SHP77 (cell line): ENCODE measurements around the gene S100A12.

Source experiments
- DNase-seq, 2 experiments: peaks; one replicate each; lab custom pipeline; 2025; lab: John Stamatoyannopoulos, UW

The S100A12 gene

GRCh38 chr1:153367090-153367489, 8.3 kb downstream of the S100A12 start:
- DNase-seq = no peak

DNA sequence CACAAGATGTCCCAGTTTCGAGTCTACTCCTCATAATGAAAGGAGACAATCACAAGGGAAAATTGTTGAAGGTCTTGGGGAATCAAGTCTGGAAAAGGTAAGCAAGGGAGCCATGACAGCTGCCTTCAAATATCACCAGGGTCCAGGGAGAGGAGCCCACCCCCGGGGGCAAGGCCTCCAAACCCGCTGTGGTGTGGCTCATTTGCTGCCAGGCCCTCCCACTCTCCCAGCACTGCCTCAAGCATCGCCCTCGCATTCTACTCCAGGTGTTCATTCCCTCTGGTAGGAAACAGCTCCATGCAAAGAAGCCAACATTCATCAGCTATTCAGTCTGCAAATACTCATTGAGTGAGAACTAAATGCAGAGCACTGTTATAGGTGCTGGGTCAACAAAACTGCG, 9.2 kb downstream of the S100A12 start:
- DNase-seq = no peak

GRCh38 chr1:153365696-153366095, 9.7 kb downstream of the S100A12 start:
- DNase-seq = no peak

GRCh38 chr1:153364766-153365666, 10.4 kb downstream of the S100A12 start:
- no peak for DNase-seq

- DNase-seq = no peak
These were observed 11.3 kb downstream of the S100A12 start for GRCh38 chr1:153364156-153364555.

GRCh38 chr1:153363641-153364040, 11.8 kb downstream of the S100A12 start:
- no peak for DNase-seq

DNA sequence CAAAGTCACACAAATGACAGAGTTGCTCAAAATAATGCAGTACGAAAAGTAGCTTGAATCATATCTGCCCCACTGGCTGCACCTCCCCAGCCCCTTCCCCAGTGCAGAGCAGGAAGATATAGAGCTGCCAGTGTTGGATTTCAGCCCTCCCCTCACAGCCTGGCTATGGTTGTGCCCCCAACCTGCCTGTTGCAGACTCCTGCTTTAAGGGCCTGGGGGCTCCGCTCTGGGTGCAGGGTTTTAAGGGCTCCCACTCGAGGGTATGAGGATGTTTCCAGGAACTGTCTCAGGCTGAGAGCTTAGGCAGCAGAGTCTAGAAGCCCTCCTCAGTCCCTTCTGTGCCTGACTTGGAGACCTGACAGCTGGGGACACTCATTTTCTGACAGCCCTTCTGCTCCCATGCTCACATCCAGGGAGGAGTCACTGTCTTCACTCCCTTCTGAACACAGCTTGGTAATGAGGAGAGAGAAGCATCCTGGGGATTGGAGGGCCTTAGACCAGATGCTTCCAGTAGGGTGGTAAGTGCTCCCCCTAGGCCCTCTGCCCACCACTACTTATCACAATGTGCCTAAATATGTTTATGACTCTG, 13.1 kb downstream of the S100A12 start:
- DNase-seq = no peak

- no peak for DNase-seq
These were observed 13.8 kb downstream of the S100A12 start for GRCh38 chr1:153361480-153362109.

DNA sequence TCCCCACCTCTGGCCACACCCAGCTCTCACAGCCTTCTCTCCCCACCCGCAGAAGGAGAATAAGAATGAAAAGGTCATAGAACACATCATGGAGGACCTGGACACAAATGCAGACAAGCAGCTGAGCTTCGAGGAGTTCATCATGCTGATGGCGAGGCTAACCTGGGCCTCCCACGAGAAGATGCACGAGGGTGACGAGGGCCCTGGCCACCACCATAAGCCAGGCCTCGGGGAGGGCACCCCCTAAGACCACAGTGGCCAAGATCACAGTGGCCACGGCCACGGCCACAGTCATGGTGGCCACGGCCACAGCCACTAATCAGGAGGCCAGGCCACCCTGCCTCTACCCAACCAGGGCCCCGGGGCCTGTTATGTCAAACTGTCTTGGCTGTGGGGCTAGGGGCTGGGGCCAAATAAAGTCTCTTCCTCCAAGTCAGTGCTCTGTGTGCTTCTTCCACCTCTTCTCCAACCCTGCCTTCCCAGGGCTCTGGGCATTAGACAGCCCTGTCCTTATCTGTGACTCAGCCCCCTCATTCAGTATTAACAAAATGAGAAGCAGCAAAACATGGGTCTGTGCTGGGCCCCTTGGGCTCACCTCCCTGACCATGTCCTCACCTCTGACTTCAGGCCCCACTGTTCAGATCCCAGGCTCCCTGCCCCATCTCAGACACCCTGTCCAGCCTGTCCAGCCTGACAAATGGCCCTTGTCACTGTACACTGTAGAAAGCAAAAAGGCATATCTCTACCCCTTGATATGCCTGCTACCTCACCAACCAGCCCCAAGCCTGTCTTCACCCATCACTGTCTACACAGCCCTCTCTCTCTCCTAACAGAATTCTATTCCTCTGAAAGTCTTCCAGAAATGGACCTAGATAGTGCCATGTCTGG, 14.6 kb downstream of the S100A12 start:
- no peak for DNase-seq

DNA sequence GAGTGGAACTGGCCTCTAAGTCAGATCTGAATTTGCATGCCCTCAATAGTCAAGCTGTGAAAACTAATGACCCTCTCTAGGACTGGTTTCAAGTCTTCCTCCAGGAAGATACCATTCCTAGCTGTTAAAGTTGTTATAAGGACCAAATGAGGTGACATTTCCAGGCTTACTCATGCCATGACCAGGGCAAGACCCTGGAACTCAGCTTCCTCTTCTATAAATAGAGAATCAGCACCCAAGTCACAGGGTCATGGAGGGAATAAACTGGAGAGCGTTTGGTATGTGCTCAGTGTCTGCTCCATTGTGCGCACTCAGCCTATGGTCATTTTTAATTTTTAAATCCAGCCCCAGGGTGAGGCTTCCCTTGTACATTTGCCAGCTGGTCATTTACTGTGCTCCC, 15.2 kb downstream of the S100A12 start:
- DNase-seq = no peak

GRCh38 chr1:153359241-153359640, 16.2 kb downstream of the S100A12 start:
- DNase-seq = no peak

DNA sequence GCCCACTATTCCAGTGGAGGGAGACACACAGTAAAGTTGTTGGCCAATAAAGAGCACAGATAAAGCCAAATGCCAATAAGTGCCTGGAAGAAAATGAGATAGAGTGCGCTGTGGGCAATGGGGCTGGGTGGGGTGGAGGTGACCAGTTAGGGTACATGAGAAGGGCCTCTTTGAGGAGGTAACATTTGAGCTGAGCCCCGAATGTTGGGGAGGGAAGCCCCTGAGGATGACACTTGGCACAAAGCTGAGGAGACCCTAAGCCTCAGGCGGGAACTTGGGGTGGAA, 16.8 kb downstream of the S100A12 start:
- DNase-seq = no peak

DNA sequence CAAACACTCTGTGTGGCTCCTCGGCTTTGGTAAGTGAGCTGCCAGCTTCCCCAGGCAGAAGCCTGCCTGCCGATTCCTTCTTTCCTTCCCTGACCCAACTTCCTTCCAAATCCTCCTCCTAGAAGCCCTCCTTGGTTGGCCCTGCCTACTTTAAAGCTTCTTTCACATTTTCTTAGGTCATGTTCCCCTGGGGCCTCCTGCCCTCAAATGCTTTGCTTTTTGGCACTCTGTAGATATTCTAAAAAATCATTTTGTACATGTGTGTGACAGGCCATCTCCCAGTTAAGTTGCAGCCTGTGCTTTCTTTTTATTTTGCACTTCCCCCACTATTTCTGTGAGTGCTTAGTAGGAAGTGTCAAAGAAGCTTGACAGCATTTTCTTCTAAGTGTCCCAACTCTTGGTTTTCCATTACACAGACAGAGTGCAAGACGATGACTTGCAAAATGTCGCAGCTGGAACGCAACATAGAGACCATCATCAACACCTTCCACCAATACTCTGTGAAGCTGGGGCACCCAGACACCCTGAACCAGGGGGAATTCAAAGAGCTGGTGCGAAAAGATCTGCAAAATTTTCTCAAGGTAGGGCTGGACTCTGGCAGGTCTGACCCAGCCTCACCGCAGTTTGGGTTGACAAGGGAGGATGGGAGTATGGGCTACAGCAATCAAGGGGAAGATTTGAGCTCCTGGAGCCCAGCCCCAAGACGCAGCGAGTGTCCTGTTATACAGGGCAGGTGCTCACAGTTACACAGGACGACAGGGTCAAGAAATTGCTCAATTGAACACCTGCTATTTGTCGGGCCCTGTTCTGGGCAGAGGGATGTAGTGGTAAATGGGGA, 17.3 kb downstream of the S100A12 start, which contains the start of gene S100A9:
Gene S100A9 (plus strand): TSS at position 2 of the 838 bp plus-strand sequence. CDS start 430 bp downstream, at position 432.
- no peak for DNase-seq

GRCh38 chr1:153357076-153357852, 18.2 kb downstream of the S100A12 start:
- DNase-seq = no peak

DNA sequence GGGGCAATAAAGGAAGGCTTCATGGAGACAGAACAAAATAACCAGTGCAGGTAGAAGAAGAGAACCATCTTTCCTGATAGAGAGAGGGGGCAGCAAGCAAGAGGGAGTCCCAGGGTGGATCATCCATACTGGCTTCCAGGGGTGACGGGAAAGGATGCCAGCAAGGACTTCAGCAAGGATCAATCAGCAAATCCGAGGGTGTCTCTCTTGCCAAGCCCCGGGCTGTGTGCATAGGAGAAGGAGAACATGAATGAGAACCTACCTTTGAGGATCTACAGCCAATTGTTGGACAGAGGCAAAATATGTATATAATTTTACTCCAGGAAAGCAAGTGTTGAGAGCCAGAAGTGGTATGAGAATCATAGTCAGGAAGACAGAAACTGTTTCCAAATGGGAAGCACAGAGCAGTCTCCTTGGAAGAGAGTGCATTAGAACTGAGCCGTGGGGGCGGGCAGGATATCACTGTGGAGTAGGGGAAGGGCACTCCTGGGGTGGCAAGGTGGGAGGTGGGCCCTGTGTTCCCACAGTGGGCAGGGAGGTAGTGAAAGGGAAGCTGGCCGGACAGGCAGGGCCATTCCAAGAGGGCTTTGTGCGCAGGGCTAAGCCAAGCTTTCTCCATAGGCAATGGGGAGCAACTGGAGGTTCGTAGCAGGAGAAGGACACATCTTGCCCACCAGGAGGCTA, 18.9 kb downstream of the S100A12 start:
- no peak for DNase-seq

GRCh38 chr1:153355445-153356071, 19.9 kb downstream of the S100A12 start:
- DNase-seq = peak; percentile 78 to 90

DNA sequence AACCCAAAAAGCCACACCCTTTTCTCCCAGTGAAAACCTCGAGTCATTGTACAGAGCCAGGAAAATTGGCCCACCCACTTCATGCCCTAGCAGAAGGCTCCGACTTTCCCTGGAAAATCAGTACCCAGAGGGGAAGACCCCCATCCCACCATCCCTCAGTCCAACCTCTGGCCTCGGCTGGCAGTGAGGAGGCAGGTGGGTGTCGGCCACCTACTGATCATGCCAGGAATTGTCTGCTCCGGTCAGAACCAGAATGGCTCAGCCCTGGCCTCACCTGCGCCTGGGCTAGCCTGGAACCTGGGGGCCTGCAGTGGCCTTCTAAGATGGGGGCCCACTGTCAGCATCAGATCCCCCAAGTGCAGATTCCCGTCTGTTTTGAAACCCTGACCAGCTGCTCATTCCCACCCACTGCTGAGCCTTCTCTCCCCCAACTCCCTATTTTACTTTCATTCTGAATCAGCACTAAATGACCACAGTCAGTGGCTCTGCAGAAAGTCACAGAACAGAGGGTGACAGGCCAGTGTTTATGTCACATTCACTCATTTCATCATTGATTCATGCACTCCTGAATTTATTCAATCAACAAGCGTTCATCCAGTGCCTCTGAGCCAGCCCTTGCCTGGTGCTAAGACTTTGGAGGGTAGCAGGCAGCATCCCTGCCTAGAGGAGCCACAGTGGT, 20.8 kb downstream of the S100A12 start:
- peak in 1 of 2 experiments; percentile 8 for DNase-seq

- peak; percentile 40 to 51 for DNase-seq
These were observed 22.0 kb downstream of the S100A12 start for GRCh38 chr1:153353226-153353947.
